MM.1S (cell line): ENCODE data around the gene MBOAT7.

Experiments
- DNase-seq: peaks from one replicate; pipeline ENCODE4 v3.0.0-alpha.2; 2015
- H2AFZ ChIP-seq: fragments of 300-600 bp; sonication (generic); 2 replicates; pipeline ENCODE4 v1.6.0; 2016; ENCODE audit warnings: antibody characterized with exemption, low read length
- H3F3A ChIP-seq: fragments of 300-600 bp; sonication (generic); 2 replicates; pipeline ENCODE4 v1.6.1; 2016; ENCODE audit warnings: mild to moderate bottlenecking, antibody characterized with exemption, low read length, moderate library complexity, mixed read lengths; ENCODE audit not compliant: insufficient read depth
- H3K27ac ChIP-seq: fragments of 300-600 bp; sonication (generic); 2 replicates; pipeline ENCODE4 v1.5.1; 2016; ENCODE audit warnings: mild to moderate bottlenecking, low read length
- H3K27me3 ChIP-seq: fragments of 300-600 bp; sonication (generic); replicated peaks from 2 replicates; pipeline ENCODE4 v1.6.0; 2016; ENCODE audit warnings: low read length; ENCODE audit not compliant: insufficient read depth
- H3K36me3 ChIP-seq: fragments of 300-600 bp; sonication (generic); replicated peaks from 2 replicates; pipeline ENCODE4 v1.6.1; 2016; ENCODE audit warnings: mild to moderate bottlenecking, low read length, mixed read lengths; ENCODE audit not compliant: insufficient read depth
- H3K4me1 ChIP-seq: fragments of 300-600 bp; sonication (generic); 2 replicates; pipeline ENCODE4 v1.6.1; 2016; ENCODE audit warnings: low read length, mixed read lengths
- H3K4me2 ChIP-seq: fragments of 300-600 bp; sonication (generic); 2 replicates; pipeline ENCODE4 v1.6.0; 2016; ENCODE audit warnings: low read depth, low read length
- H3K4me3 ChIP-seq: fragments of 300-600 bp; sonication (generic); 2 replicates; pipeline ENCODE4 v1.5.1; 2016; ENCODE audit warnings: low read length, mixed read lengths
- H3K79me2 ChIP-seq: fragments of 300-600 bp; sonication (generic); 2 replicates; pipeline ENCODE4 v1.6.1; 2016; ENCODE audit warnings: mixed run types, low read length, mixed read lengths
- H3K9ac ChIP-seq: fragments of 300-600 bp; sonication (generic); 2 replicates; pipeline ENCODE4 v1.6.1; 2016; ENCODE audit warnings: low read length, mixed read lengths
- H3K9me2 ChIP-seq: fragments of 300-600 bp; sonication (generic); replicated peaks from 2 replicates; pipeline ENCODE4 v1.6.1; 2016; ENCODE audit warnings: mild to moderate bottlenecking, low read length, mixed read lengths; ENCODE audit not compliant: insufficient read depth
- H3K9me3 ChIP-seq: fragments of 300-600 bp; sonication (generic); replicated peaks from 2 replicates; pipeline ENCODE4 v1.6.1; 2016; ENCODE audit warnings: mild to moderate bottlenecking, low read length, mixed read lengths; ENCODE audit not compliant: insufficient read depth
- H4K20me1 ChIP-seq: fragments of 300-600 bp; sonication (generic); 2 replicates; pipeline ENCODE4 v1.6.1; 2016; ENCODE audit warnings: mild to moderate bottlenecking, low read length, moderate library complexity, mixed read lengths; ENCODE audit not compliant: insufficient read depth
- CTCF ChIP-seq: fragments of 300-600 bp; sonication (generic); IDR thresholded peaks from 2 replicates; pipeline ENCODE4 v1.5.1; 2016; ENCODE audit warnings: antibody characterized with exemption, low read length, mixed read lengths
- EZH2 ChIP-seq: fragments of 300-600 bp; sonication (generic); optimal IDR thresholded peaks from 2 replicates; pipeline ENCODE3; 2017; ENCODE audit warnings: low read depth, mild to moderate bottlenecking, antibody characterized with exemption, low read length, mixed read lengths
- EZH2phosphoT487 ChIP-seq: fragments of 300-600 bp; sonication (generic); IDR thresholded peaks from 2 replicates; pipeline ENCODE4 v1.6.1; 2018; ENCODE audit warnings: antibody characterized with exemption, low read length

The MBOAT7 gene

GRCh38 chr19:54125713-54126112 is 63.7 kb downstream of the MBOAT7 start:
- no peak for TF ChIP-seq EZH2phosphoT487
- TF ChIP-seq EZH2: no peak
- no peak for TF ChIP-seq CTCF
- Histone ChIP-seq H3K4me3 (no peak overlapping the region), H3K27me3 (no peaks in the 10 kb centered on the region), H3K4me1 (no peaks in the 10 kb centered on the region), H3K4me2 (no peak overlapping the region), H3K9ac (no peak overlapping the region), H3K9me3 (no peaks in the 10 kb centered on the region), H2AFZ (no peak overlapping the region), H3K27ac (no peak overlapping the region), H4K20me1 (no peaks in the 10 kb centered on the region), H3K36me3 (no peaks in the 10 kb centered on the region), H3K9me2 (no peaks in the 10 kb centered on the region), H3F3A (no peaks in the 10 kb centered on the region), H3K79me2 (no peaks in the 10 kb centered on the region)
- no peak for DNase-seq

- Histone ChIP-seq H3F3A (no peaks in the 10 kb centered on the region), H3K27me3 (no peaks in the 10 kb centered on the region), H3K4me2 (no peak overlapping the region), H3K79me2 (no peaks in the 10 kb centered on the region), H3K9me2 (no peaks in the 10 kb centered on the region), H3K4me3 (no peak overlapping the region), H3K9ac (no peak overlapping the region), H3K27ac (no peak overlapping the region), H4K20me1 (no peaks in the 10 kb centered on the region), H3K36me3 (no peaks in the 10 kb centered on the region), H3K4me1 (no peaks in the 10 kb centered on the region), H3K9me3 (no peaks in the 10 kb centered on the region), H2AFZ (no peak overlapping the region)
- no peak for TF ChIP-seq CTCF
- no peak for TF ChIP-seq EZH2
- no peak for TF ChIP-seq EZH2phosphoT487
- DNase-seq: no peak
These were observed 65.0 kb downstream of the MBOAT7 start for GRCh38 chr19:54124393-54124792.

GRCh38 chr19:54123682-54124081 is 65.7 kb downstream of the MBOAT7 start:
- H3K4me1 ChIP-seq: no peaks in the 10 kb centered on the region
- TF ChIP-seq EZH2 (no peak), CTCF (no peak), EZH2phosphoT487 (no peak)
- no peak overlapping the region for H3K9ac ChIP-seq

More at GRCh38 chr19:54123682-54124081, 65.7 kb downstream of the MBOAT7 start:
- Histone ChIP-seq H4K20me1 (no peaks in the 10 kb centered on the region), H3K4me3 (no peak overlapping the region), H3F3A (no peaks in the 10 kb centered on the region), H3K9me2 (no peaks in the 10 kb centered on the region), H3K9me3 (no peaks in the 10 kb centered on the region), H3K4me2 (no peak overlapping the region), H3K79me2 (no peaks in the 10 kb centered on the region), H3K36me3 (no peaks in the 10 kb centered on the region), H3K27ac (no peak overlapping the region), H2AFZ (no peak overlapping the region), H3K27me3 (no peaks in the 10 kb centered on the region)
- no peak for DNase-seq
